GM12865 (cell line): ENCODE data around the gene CDH24.
"Not testable (repeated sequence)": the region's sequence is repeated elsewhere in the genome, so short reads cannot be mapped to it uniquely, and the experiment has no call there.

Experiments
- DNase-seq: peaks from one replicate; pipeline ENCODE4 v3.0.0; 2010; ENCODE audit warnings: low read depth
- H3K4me3 ChIP-seq: 2 replicates; pipeline ENCODE4 v1.5.1; 2011; ENCODE audit warnings: mild to moderate bottlenecking, low read depth, low read length, control low read depth
- TF ChIP-seq, protein P1 (sequence below): IDR thresholded peaks from 2 replicates; pipeline ENCODE4 v1.5.1; 2011; ENCODE audit warnings: low read length, control low read depth, low read depth, inconsistent platforms; ENCODE audit not compliant: insufficient read depth; ENCODE audit errors: missing control alignments

The CDH24 gene

DNA sequence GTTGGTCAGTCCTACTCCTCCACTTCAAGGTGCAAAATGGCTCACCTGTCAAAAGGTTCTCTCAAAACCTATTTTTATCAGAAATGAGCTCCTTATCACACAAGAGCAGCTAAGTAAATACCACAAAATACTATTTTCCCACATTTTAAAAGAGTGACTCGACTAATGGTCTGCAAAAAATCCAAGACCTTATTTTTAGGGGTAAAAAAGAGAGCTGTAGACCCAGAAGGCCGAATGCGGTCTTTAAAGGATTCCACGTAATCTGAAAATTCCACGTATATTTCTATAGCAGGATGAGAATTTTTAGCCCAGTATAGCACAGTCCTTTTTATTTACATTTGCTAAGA lies 51.2 kb downstream of the CDH24 start:
- peak overlapping the region; percentile 72 for H3K4me3 ChIP-seq
- TF ChIP-seq, protein P1, sequence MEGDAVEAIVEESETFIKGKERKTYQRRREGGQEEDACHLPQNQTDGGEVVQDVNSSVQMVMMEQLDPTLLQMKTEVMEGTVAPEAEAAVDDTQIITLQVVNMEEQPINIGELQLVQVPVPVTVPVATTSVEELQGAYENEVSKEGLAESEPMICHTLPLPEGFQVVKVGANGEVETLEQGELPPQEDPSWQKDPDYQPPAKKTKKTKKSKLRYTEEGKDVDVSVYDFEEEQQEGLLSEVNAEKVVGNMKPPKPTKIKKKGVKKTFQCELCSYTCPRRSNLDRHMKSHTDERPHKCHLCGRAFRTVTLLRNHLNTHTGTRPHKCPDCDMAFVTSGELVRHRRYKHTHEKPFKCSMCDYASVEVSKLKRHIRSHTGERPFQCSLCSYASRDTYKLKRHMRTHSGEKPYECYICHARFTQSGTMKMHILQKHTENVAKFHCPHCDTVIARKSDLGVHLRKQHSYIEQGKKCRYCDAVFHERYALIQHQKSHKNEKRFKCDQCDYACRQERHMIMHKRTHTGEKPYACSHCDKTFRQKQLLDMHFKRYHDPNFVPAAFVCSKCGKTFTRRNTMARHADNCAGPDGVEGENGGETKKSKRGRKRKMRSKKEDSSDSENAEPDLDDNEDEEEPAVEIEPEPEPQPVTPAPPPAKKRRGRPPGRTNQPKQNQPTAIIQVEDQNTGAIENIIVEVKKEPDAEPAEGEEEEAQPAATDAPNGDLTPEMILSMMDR: no peak
- no peak for DNase-seq

GRCh38 chr14:23005451-23006187 lies 51.7 kb downstream of the CDH24 start:
- no peak for DNase-seq
- peak overlapping the region; percentile 72 for H3K4me3 ChIP-seq
- TF ChIP-seq, protein P1: no peak

- not testable (repeated sequence) for DNase-seq, H3K4me3 ChIP-seq
Measured at GRCh38 chr14:23004274-23004673, 53.0 kb downstream of the CDH24 start.

- TF ChIP-seq, protein P1: no peak
- no peak overlapping the region for H3K4me3 ChIP-seq
- DNase-seq: no peak
Measured at GRCh38 chr14:23002592-23002991, 54.7 kb downstream of the CDH24 start.

- TF ChIP-seq, protein P1: no peak
- no peak for DNase-seq
- no peak overlapping the region for H3K4me3 ChIP-seq
Measured at GRCh38 chr14:23000860-23001259, 56.5 kb downstream of the CDH24 start.

DNA sequence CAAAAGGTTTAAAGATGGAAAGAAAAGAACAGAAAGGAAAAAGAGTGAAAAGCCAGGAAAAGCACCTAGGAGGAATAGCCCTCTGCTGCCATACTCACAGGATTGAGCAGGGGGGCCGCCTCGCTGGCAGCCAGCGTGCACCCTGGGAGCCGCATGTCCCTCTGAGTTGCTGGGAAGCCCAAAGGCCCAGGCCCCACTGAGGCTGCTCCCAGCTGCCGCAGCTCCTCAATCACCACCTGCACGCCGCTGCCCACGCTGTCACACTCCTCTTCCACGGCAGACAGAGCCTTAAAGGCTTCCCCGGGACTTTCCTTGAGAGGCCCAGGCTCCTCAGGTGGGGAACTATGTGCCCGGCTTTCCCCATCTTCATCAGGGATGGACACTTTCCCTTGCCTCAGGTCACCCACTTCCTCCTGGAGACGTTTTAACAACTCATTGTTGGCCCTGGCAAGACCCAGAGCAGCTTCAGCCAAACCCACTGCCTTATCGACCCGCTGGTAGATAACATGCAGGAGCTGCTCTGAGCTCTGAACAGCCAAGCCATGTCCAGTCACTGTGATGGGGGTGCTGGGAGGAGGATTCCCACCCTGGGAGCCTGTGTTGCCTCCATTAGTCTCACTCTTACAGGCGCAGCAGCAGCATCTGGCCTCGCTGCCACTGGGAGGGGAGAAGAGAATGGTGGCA lies 58.8 kb downstream of the CDH24 start:
- TF ChIP-seq, protein P1: no peak
- DNase-seq: no peak
- H3K4me3 ChIP-seq: no peak overlapping the region

DNA sequence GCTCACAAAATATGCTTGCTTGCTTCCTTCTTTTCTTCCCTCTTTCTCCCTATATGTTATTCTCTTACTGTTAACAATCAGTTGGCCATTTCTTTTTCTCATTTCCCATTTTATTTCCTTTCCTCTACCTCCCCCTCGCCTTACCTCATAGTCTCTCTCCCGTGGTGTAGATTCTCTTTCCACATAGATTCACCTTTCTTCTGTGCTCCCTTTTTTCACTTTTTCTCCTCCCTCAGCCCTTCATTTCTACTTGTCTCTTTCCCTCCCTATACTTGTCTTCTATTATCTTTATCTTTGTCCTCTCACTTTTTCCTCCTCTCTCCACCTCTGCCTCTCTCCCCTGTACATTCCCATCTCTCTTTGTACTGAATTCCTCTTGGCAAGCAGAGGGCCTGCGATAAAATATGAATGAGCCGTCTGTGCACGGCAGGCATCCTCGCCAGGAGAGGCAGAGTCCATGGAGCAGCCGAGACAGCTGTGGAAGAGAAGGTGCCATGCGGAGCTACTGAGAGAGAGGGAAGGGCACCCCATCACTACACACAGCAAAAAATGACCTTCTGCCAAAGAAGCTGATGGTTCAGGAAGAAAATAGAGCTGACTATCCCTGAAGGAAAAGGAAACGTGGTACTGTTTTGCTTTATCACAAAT lies 59.5 kb downstream of the CDH24 start:
- TF ChIP-seq, protein P1: no peak
- no peak overlapping the region for H3K4me3 ChIP-seq
- no peak for DNase-seq
